Fibroblast of lung (primary cell): Measurements from ENCODE around the gene KERA.

ENCODE experiments used
- EZH2 ChIP-seq: IDR thresholded peaks from 2 replicates; pipeline ENCODE4 v1.5.1; 2012; ENCODE audit warnings: low read length, control low read depth, mild to moderate bottlenecking; ENCODE audit errors: missing control alignments
- TF ChIP-seq, protein P1 (sequence below), 2 donors: IDR thresholded peaks in 1 of 2; conservative IDR thresholded peaks in 1 of 2; 1 replicate in 1 of 2; 2 replicates in 1 of 2; pipeline ENCODE4 v1.5.1; 2011 to 2012; ENCODE audit warnings: low read length in 2 of 2, control low read depth in 1 of 2, inconsistent platforms in 1 of 2, low read depth in 1 of 2, mild to moderate bottlenecking in 1 of 2

DNA sequence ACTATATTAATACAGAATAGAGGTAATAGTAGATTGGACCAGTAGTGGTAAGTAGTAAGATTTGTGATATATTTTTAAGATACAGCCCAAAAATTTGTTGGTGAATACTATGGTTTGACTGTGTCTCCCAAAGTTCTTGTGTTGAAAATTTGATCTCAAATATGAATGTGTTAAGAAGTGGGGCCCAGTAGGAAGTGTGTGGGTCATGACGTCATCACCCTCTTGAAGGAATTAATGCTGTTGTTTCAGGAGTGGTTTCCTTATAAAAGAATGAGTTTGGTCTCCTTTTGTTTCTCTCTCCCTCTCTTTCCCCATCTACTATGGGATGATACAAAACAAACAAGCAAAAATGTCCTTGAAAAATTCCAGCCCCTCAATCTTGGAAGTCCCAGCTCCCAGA lies 37.1 kb upstream of the KERA start:
- TF ChIP-seq EZH2 = no peak
- TF ChIP-seq, protein P1, sequence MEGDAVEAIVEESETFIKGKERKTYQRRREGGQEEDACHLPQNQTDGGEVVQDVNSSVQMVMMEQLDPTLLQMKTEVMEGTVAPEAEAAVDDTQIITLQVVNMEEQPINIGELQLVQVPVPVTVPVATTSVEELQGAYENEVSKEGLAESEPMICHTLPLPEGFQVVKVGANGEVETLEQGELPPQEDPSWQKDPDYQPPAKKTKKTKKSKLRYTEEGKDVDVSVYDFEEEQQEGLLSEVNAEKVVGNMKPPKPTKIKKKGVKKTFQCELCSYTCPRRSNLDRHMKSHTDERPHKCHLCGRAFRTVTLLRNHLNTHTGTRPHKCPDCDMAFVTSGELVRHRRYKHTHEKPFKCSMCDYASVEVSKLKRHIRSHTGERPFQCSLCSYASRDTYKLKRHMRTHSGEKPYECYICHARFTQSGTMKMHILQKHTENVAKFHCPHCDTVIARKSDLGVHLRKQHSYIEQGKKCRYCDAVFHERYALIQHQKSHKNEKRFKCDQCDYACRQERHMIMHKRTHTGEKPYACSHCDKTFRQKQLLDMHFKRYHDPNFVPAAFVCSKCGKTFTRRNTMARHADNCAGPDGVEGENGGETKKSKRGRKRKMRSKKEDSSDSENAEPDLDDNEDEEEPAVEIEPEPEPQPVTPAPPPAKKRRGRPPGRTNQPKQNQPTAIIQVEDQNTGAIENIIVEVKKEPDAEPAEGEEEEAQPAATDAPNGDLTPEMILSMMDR (conservative IDR thresholded peaks at IDR 0.05 in 1 of 2, IDR thresholded peaks at IDR 0.05 in 1 of 2; ENCODE audit: low read depth in 1 of 2, low read length in 2 of 2) = no peak
